Measurements from ENCODE around the gene SEC11C.

- TF ChIP-seq CTCF (IDR thresholded peaks at IDR 0.05) (no peak), EZH2 (IDR thresholded peaks at IDR 0.05; ENCODE audit: borderline replicate concordance, insufficient read depth, low read depth, low read length, poor library complexity, severe bottlenecking) (no peak)
These were observed 9.7 kb downstream of the SEC11C start for GRCh38 chr18:59149416-59149815.

All from B cell (primary cell).